HG02759 (cell line): ENCODE measurements around the gene PEX10.
"Not testable (repeated sequence)": the region's sequence is repeated elsewhere in the genome, so short reads cannot be mapped to it uniquely, and the experiment has no call there.

Experiments used
- ATAC-seq: cut with Tn5 transposase; IDR thresholded peaks from one replicate; pipeline ENCODE4 v1.9.1; 2021; ENCODE audit warnings: mild to moderate bottlenecking, moderate library complexity; ENCODE audit not compliant: unreplicated experiment

The PEX10 gene

DNA sequence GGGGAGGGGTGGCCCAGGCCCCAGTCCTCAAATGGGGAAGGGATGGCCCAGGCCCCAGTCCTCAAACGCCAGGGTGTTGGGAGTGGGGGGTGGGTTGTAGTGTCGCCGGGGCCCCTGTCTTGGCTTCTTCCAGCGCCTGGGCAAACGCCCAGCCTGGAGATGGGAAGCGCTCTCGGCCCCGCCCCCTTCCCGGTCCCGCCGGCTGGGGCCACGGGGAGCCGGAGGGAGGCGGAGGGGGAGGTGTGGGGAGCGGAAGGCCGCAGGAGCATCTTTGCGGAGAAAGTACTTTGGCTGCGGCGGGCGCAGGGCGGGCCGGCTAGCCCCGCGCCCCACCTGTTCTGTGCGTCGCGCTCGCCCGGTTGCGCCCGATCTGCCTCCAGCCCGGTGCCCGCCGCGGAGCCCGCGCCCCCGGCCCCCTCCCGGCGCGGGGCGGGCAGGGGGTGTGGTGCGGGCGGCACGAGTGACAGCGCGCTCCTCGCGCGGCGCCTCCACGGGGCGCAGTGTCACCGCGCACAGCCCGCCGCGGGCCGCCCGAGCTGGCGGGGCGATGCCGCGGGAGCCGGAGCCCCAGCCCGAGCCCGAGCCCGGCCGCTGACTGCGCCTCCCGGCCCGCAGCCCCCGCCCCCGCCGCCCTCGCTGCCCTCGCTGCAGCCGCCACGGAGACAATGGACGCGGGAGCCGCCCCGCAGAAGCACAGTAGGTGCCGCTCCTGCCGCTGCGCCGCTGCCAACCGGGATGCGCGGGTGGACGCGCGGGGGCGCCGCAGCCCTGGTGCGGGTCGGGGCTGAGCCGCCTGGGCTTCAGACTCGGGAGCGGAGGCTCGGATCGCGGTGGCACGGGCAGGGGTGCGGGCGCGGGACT lies 31.1 kb upstream of the PEX10 start:
- ATAC-seq, result no peak

GRCh38 chr1:2442661-2443060 lies 30.3 kb upstream of the PEX10 start:
- no peak for ATAC-seq

DNA sequence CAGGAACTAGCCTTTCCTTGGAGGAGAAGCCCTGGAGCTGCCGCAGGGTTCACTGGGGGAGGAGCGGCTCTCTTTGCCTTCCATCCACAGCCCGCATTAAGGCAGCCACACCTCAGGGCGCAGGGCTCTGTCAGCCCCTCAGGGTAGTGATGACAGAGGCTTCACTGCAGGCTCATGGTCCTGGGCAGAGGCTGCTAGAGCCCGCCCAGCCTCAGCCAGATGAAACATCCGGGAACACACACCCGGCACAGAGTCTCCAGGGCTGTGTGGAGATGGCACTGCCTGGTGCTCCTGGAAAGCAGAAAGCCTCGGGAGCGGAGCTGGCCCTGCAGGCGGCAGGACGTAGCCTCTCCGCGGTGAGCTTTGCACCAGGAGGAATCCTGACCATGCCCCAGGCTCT lies 29.4 kb upstream of the PEX10 start:
- ATAC-seq, result no peak

- ATAC-seq, result not testable (repeated sequence)
Observed at GRCh38 chr1:2440346-2440745, 28.0 kb upstream of the PEX10 start.

GRCh38 chr1:2439369-2439768 lies 27.0 kb upstream of the PEX10 start:
- ATAC-seq, result no peak

DNA sequence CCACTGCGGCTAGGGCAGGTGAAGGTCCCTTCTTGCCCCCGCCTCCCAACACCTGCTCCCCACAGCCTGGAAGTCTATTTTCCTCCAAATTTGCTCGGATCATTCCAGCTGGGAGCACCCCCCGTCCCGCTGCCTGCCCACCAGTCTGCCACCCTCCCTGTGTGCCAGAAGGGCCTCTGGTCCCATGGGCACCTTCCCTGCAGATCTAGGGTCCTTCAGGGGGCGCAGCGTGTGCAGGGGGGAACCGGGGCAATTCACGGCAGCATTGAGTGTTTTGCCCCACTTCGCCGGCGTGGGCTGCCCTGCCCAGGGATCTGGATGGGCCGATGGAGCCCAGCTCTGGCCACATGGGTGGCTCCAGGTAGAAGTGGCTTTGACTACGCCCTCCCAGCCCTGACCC lies 26.3 kb upstream of the PEX10 start:
- ATAC-seq, result no peak

- ATAC-seq, result no peak
Observed at GRCh38 chr1:2438038-2438437, 25.7 kb upstream of the PEX10 start.

GRCh38 chr1:2437617-2438016 lies 25.3 kb upstream of the PEX10 start:
- no peak for ATAC-seq

GRCh38 chr1:2436876-2437275 lies 24.5 kb upstream of the PEX10 start:
- ATAC-seq, result no peak

GRCh38 chr1:2435746-2436355 lies 23.5 kb upstream of the PEX10 start:
- ATAC-seq, result no peak

- no peak for ATAC-seq
Observed at GRCh38 chr1:2435091-2435490, 22.7 kb upstream of the PEX10 start.

DNA sequence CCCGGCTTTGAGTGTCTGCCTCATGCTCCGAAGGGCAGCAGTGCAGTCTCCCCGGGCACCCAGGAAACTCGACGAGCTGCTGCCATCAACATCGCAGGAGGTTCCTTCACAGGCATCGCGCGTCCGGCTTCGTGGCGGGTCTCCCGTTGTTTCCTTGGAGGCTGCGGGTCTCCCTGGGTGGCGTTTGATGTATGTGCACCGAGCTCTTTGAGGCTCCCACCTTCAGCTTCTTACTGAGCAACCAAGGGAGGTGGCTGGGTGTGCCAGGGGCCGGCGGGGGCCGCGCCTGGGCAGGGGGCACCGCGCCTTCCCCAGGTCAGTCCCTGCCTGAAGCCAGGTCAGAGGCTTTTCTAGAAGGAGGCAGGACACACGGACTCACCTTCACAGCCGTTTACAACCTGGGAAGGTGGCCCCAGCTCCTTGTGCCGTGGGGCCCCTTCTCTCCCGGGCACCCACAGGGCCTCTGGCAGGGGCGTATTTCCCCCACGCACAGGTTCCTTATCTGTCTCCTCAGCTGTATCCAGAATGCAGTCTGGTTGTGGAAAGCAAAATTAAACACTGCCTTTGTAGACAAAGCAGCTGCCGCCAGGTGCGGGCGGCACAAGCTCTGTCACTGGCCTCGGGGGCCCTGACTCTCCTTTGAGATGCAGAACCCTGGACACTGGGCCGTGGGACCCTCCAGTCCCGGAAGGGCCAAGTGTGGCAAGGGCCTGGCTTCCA lies 21.7 kb upstream of the PEX10 start:
- no peak for ATAC-seq

DNA sequence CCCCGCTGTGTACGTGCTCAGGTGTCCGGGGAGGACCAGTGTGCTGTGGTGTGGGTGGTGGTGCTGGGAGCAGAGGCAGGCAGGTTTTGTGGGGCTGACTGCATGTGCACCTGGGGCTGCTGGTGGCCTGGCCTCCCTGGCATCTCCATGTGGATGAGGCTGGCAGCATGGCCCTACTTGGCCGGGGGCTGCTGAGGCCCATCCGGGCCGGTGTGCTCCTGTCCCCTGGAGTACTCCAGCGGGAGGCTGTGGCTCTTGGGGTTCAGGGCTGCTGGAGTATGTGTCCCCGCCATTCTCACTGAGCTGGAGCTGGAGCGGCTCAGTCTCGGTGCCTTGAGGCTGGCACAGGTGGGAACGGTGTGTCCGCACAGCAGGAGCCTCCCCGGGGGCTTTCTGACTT lies 20.8 kb upstream of the PEX10 start:
- no peak for ATAC-seq

GRCh38 chr1:2432441-2432844 lies 20.1 kb upstream of the PEX10 start:
- no peak for ATAC-seq

DNA sequence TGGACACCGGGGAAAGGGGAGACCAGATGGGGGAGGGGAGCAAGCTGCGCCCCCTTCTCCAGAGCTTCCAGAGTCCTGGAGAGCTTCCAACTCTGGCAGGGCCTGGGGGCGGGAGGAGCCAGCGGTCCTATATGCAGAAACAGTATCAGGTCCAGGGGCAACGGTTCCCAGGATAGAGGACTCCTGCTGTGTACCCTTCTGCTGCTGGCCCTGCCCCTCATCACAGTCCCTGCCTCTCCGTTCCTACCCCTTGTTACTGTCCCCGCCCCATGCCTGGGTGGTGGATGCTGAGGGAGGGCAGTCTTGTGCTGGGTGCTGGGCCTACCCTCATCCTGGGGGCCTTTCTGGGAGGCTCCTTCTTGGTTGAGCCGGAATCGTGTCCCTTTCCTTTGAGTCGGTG lies 19.2 kb upstream of the PEX10 start:
- ATAC-seq, result no peak

DNA sequence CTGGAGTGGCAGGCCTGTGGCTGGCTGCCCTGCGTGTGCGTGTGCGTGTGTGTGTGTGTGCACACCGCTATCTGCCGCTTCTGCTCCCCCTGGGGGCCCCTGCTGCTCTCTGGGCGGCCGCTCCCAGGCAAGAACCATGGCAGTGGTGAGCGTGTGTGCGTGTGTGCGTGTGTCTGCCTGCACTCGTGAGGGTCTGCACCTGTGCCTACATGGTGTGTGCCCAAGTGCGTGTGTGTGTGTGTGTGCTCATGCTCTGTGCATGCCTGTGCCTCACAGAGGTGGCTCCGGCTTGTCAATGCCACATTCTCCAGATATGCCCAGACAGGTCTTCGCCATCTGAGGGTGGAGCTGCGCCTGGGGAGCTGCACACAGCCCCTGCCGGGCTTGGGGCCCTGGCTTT lies 18.7 kb upstream of the PEX10 start:
- no peak for ATAC-seq

GRCh38 chr1:2430592-2430973 lies 18.2 kb upstream of the PEX10 start:
- ATAC-seq, result no peak

DNA sequence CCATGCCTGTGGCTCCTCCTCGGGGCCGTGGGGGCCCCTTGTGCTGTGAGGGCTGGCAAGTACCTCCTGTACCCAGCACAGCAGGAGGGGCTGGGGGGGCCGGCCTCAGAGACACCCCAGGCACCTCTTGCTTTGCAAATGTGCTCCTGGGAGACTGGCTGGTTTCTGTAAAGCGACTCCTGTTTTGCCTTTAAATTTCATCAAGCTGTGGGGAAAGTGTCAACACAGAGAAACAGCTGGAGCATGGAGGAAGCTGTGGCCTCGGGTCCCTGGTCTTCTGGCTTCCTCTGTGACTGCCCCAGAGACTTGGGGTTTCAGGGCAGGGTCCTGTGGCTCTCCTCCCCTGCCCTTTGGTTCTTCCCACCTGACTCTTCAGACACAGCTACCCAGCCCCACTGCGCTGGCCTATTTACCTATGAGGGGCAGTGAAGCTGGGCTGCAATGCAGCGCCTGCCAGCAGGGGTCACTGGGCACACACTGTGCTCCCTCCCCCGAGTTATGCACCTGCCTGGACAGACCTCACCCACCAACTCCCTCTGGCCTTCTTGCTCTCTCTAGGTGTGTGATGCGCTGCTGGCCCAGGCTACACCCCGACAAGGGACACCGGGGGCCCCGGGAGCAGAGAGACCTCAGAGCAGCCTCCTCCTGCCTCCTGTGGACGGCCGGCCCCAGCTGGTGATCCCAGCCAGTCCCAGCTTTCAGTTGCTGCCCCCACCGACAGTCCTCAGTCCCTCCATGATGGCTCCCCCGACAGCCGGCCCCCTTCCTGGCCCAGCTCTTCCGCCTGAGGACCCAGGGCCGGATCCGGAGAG lies 17.6 kb upstream of the PEX10 start:
- no peak for ATAC-seq

DNA sequence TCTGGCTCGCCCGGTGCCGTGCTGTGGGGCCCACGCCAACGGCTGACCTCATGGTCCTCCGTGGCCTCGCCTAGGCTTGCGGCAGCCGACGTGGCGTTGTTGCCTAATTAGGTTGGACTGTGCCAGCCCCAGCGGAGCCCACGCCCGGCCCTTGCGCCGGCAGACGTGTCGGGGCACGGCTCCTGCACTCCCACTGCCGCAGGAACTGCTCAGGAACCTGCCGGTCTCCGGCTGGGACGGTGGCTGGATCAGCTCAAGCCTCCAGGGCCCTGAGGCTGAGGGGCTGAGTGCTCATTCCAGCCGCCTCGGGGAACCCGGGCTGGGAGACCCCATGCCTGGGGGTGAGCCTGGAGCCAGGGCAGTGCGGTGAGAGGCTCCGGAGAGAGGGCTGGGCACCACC lies 16.1 kb upstream of the PEX10 start:
- ATAC-seq, result no peak

GRCh38 chr1:2427976-2428375 lies 15.6 kb upstream of the PEX10 start:
- no peak for ATAC-seq

DNA sequence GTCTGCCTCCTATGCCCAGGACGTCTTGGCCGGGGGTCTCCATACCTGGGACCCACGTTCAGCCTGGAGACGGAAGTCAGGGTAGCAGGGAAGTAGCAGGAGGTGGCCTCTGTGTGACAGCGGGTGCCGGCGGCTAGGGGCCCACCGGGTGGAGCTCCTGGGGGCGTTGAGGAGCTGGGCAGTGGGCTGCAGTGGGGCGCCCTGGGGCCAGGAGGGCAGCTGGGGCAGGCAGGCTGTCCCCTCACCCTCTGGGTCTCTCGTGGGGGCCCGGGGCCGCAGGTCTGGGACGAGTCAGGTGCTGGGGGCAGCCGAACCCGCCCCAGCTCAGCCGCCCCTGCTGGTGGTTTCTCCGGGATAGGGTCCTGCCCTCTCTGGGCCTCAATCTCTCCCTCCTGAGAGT lies 14.7 kb upstream of the PEX10 start:
- ATAC-seq, result no peak
